PC-3 (cell line): Measurements from ENCODE around the gene CD7. TPM values are rescaled to one million over a fixed set of nuclear protein-coding genes. Genes with fewer than 3 reads are reported as not detected.

Source experiments
- ATAC-seq: fragments of 200-7000 bp; cut with Tn5 transposase; 2 replicates; pipeline ENCODE4 v1.9.1; 2020; ENCODE audit warnings: mild to moderate bottlenecking, moderate library complexity
- BruUV-seq: library from RNA; stranded (reverse); fragments of 400-500 nt; replicated peaks from 2 replicates; lab custom pipeline; 2021; lab: Mats Ljungman, UMichigan
- CTCF ChIA-PET: fragments of 300-600 bp; sonication (Branson Sonifier 250); formaldehyde crosslinking; loops from one replicate; lab custom pipeline; 2022; ENCODE audit warnings: antibody characterized with exemption; lab: Charles Lee
- POLR2A ChIA-PET: fragments of 300-600 bp; sonication (Branson Sonifier 250); formaldehyde crosslinking; loops from one replicate; lab custom pipeline; 2022; ENCODE audit warnings: antibody characterized with exemption; ENCODE audit not compliant: unreplicated experiment; lab: Charles Lee
- DNase-seq: peaks from one replicate; pipeline ENCODE4 v3.0.0-alpha.2; 2015
- H2AFZ ChIP-seq: fragments of 300-600 bp; sonication (generic); 2 replicates; pipeline ENCODE4 v1.6.0; 2016; ENCODE audit warnings: antibody characterized with exemption, low read length
- H3F3A ChIP-seq: fragments of 300-600 bp; sonication (generic); one replicate; pipeline ENCODE4 v1.6.0; 2017; ENCODE audit warnings: antibody characterized with exemption, low read length, control low read depth, mild to moderate bottlenecking; ENCODE audit not compliant: unreplicated experiment
- H3K27ac ChIP-seq: fragments of 300-600 bp; sonication (generic); 2 replicates; pipeline ENCODE4 v1.5.1; 2016; ENCODE audit warnings: mild to moderate bottlenecking, low read length
- H3K27me3 ChIP-seq: fragments of 300-600 bp; sonication (generic); 2 replicates; pipeline ENCODE4 v1.6.1; 2016; ENCODE audit warnings: low read length, mixed read lengths
- H3K36me3 ChIP-seq: fragments of 300-600 bp; sonication (generic); 2 replicates; pipeline ENCODE4 v1.6.1; 2016; ENCODE audit warnings: low read depth, mixed run types, low read length, mixed read lengths
- H3K4me1 ChIP-seq: fragments of 300-600 bp; sonication (generic); 2 replicates; pipeline ENCODE4 v1.5.1; 2016; ENCODE audit warnings: low read length; ENCODE audit not compliant: insufficient read depth
- H3K4me2 ChIP-seq: fragments of 300-600 bp; sonication (generic); 2 replicates; pipeline ENCODE4 v1.6.0; 2016; ENCODE audit warnings: low read length
- H3K4me3 ChIP-seq: fragments of 300-600 bp; sonication (generic); 2 replicates; pipeline ENCODE4 v1.5.1; 2016; ENCODE audit warnings: mild to moderate bottlenecking, low read length, mixed read lengths
- H3K79me2 ChIP-seq: fragments of 300-600 bp; sonication (generic); 2 replicates; pipeline ENCODE4 v1.6.1; 2017; ENCODE audit warnings: low read length, mixed read lengths
- H3K9ac ChIP-seq: fragments of 300-600 bp; sonication (generic); 2 replicates; pipeline ENCODE4 v1.6.0; 2016; ENCODE audit warnings: mild to moderate bottlenecking, low read length
- H3K9me2 ChIP-seq: fragments of 300-600 bp; sonication (generic); replicated peaks from 2 replicates; pipeline ENCODE4 v1.6.1; 2016; ENCODE audit warnings: mixed run types, low read length, mixed read lengths
- H3K9me3 ChIP-seq: fragments of 300-600 bp; sonication (generic); 2 replicates; pipeline ENCODE4 v1.6.1; 2016; ENCODE audit warnings: low read length, mixed read lengths
- H4K20me1 ChIP-seq: fragments of 300-600 bp; sonication (generic); 2 replicates; pipeline ENCODE4 v1.6.1; 2016; ENCODE audit warnings: low read length, mixed read lengths
- EZH2 ChIP-seq: fragments of 300-600 bp; sonication (generic); IDR thresholded peaks from one replicate; pipeline ENCODE4 v1.6.1; 2017; ENCODE audit warnings: antibody characterized with exemption, mild to moderate bottlenecking, low read length; ENCODE audit not compliant: unreplicated experiment
- EZH2phosphoT487 ChIP-seq: fragments of 300-600 bp; sonication (generic); IDR thresholded peaks from 2 replicates; pipeline ENCODE4 v1.6.1; 2018; ENCODE audit warnings: mild to moderate bottlenecking, antibody characterized with exemption, low read length, borderline replicate concordance
- intact Hi-C: fragments of 100-400 bp; cut with micrococcal nuclease; formaldehyde crosslinking; loops from 2 replicates; pipeline ENCODE4 v1.9.0; 2023
- total RNA-seq: library from RNA; depleted of rRNA; stranded (reverse); fragments of >200 nt; gene quantifications from 2 replicates; pipeline ENCODE4 v1.2.3, GENCODE V29; 2014
- TF ChIP-seq, protein P1 (sequence below): fragments of 300-600 bp; sonication (generic); conservative IDR thresholded peaks from 2 replicates; pipeline ENCODE4 v1.5.1; 2017; ENCODE audit warnings: antibody characterized with exemption, low read depth, mild to moderate bottlenecking, low read length

The CD7 gene
- total RNA-seq, 1 experiment from 2014 or later = 0.15 TPM

DNA sequence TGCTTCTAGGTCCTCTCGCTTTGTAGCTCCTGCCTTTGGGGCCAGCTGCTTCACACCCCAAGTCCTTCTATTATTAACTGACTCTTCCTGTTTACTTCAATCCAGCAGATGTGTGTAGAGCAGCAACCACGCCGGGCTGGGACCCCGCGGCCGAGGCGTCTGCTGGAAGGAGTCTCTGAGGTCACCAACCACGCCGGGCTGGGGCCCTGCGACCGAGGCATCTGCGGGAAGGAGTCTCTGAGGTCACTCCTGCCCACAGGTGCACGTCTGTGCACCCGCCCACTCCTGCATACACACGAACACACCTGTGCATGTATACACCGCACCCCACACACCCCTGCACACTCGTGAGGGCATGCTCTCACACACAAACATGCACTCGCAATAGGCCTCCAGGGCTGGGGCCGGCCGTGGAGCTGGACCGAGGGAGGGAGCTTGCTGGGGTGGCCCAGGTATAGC is 33.9 kb upstream of the CD7 start:
- POLR2A ChIA-PET = no interaction called here
- no peak overlapping the region for H2AFZ ChIP-seq

DNA sequence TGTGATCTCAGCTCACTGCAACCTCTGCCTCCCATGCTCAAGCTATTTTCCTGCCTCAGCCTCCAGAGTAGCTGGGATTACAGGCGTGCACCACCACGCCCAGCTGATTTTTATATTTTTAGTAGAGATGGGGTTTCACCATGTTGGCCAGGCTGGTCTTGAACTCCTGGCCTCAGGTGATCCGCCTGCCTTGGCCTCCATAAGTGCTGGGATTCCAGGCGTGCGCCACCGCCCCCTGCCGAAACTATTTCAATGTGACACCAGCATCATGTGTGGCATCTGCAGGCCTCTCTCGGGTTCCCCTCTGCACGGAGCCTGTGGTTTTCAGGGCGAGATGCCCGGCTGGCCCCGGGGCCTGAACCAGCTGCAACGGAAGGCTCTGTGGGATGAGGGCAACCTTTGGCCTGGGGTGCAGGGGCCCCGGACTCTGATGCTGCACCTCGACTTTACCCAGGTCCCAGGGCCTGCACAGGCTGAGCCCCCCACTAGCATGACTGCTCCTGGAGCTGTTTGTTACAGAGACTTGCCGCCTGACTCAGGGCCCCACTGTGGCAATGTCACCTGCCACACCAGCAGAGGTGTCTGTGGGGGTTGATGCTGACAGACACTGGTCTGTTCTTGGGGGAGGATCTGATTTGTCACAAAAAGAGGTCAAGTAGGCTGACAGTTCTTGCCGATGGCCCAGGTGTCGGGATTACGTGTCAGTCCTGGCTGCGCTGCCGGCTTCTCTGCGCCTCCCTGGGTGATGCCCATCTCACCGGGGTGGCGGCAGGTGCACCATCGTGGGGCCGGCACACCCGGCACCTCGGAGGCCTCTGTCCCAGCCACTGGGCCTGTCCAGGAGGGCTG is 33.0 kb upstream of the CD7 start:
- Histone ChIP-seq H2AFZ (no peak overlapping the region), H3F3A (no peaks in the 10 kb centered on the region), H3K27me3 (no peaks in the 10 kb centered on the region), H3K9ac (no peak overlapping the region), H3K9me2 (no peaks in the 10 kb centered on the region), H3K27ac (no peak overlapping the region), H3K4me3 (no peak overlapping the region), H4K20me1 (no peaks in the 10 kb centered on the region), H3K9me3 (no peaks in the 10 kb centered on the region), H3K4me1 (peaks cover 7% of the 10 kb centered on the region; the same call in 1 of the 2 replicates), H3K36me3 (no peaks in the 10 kb centered on the region), H3K4me2 (no peak overlapping the region), H3K79me2 (no peaks in the 10 kb centered on the region)
- TF ChIP-seq, protein P1, sequence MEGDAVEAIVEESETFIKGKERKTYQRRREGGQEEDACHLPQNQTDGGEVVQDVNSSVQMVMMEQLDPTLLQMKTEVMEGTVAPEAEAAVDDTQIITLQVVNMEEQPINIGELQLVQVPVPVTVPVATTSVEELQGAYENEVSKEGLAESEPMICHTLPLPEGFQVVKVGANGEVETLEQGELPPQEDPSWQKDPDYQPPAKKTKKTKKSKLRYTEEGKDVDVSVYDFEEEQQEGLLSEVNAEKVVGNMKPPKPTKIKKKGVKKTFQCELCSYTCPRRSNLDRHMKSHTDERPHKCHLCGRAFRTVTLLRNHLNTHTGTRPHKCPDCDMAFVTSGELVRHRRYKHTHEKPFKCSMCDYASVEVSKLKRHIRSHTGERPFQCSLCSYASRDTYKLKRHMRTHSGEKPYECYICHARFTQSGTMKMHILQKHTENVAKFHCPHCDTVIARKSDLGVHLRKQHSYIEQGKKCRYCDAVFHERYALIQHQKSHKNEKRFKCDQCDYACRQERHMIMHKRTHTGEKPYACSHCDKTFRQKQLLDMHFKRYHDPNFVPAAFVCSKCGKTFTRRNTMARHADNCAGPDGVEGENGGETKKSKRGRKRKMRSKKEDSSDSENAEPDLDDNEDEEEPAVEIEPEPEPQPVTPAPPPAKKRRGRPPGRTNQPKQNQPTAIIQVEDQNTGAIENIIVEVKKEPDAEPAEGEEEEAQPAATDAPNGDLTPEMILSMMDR = no peak
- TF ChIP-seq EZH2phosphoT487 = no peak
- no peak for TF ChIP-seq EZH2
- intact Hi-C loops = loop anchor here (5.0 to 10.0 kb wide), 4 partner anchors 62 to 202 kb away; partner anchors contain the start of genes CYBC1 and NARF
- ChIA-PET CTCF (no interaction called here), POLR2A (no interaction called here)
- ATAC-seq = no peak
- no TSS peak for BruUV-seq
- no peak for DNase-seq

More for the DNA sequence above, 33.9 kb upstream of the CD7 start:
- Histone ChIP-seq H3K4me1 (peaks cover 14% of the 10 kb centered on the region), H3F3A (no peaks in the 10 kb centered on the region), H3K36me3 (no peaks in the 10 kb centered on the region), H3K27me3 (no peaks in the 10 kb centered on the region), H4K20me1 (no peaks in the 10 kb centered on the region), H3K9ac (no peak overlapping the region), H3K27ac (no peak overlapping the region), H3K9me3 (no peaks in the 10 kb centered on the region), H3K4me2 (no peak overlapping the region), H3K79me2 (no peaks in the 10 kb centered on the region), H3K9me2 (no peaks in the 10 kb centered on the region), H3K4me3 (no peak overlapping the region)
- intact Hi-C loops = loop anchor here (5.0 to 10.0 kb wide), 4 partner anchors 61 to 201 kb away; partner anchors contain the start of genes CYBC1 and NARF
- TF ChIP-seq EZH2 (no peak), EZH2phosphoT487 (no peak)
- TF ChIP-seq, protein P1 = no peak
- no TSS peak for BruUV-seq
- no peak for ATAC-seq
- CTCF ChIA-PET = no interaction called here
- DNase-seq = no peak
